Activated naive CD4-positive, alpha-beta T cell treated with anti-CD3 and anti-CD28 coated beads, Interleukin-2, amount 10 ng/mL, durations not matched to agents 7 days and 5 days (primary cell): Measurements from ENCODE around the gene GNG2.

Experiments used
- CTCF ChIA-PET: fragments of 350-600 bp; sonication (Branson Sonifier 250); formaldehyde crosslinking; loops from one replicate; lab custom pipeline; 2021; ENCODE audit warnings: antibody characterized with exemption; lab: Charles Lee
- DNase-seq: peaks from one replicate; pipeline ENCODE4 v3.0.0-alpha.2; 2020
- H3K27ac Mint-ChIP-seq: one replicate; pipeline ENCODE4 v1.8.0; 2021; ENCODE audit warnings: mild to moderate bottlenecking, moderate library complexity, mixed read lengths
- H3K27me3 Mint-ChIP-seq: one replicate; pipeline ENCODE4 v1.8.0; 2021; ENCODE audit warnings: mild to moderate bottlenecking, mixed read lengths
- H3K36me3 Mint-ChIP-seq: one replicate; pipeline ENCODE4 v1.8.0; 2021; ENCODE audit warnings: mixed read lengths
- H3K4me1 Mint-ChIP-seq: one replicate; pipeline ENCODE4 v1.8.0; 2021; ENCODE audit warnings: mixed read lengths
- H3K4me3 Mint-ChIP-seq: one replicate; pipeline ENCODE4 v1.8.0; 2021; ENCODE audit warnings: mild to moderate bottlenecking, moderate library complexity, mixed read lengths
- H3K9me3 Mint-ChIP-seq: one replicate; pipeline ENCODE4 v1.8.0; 2021; ENCODE audit warnings: mixed read lengths

GNG2 gene

GRCh38 chr14:51860164-51860824 lies at the start of gene GNG2:
TSS of gene GNG2 (plus strand) at chr14:51860612. CDS start at chr14:51950679, 90,067 bp downstream.
- peaks cover 42% of the 10 kb centered on the region for H3K36me3 Mint-ChIP-seq
- H3K4me3 Mint-ChIP-seq = peak within 1 kb of the TSS; percentile 83
- DNase-seq = peak; percentile 91
- CTCF ChIA-PET = interaction anchor here (0.5 to 3.9 kb wide), 6 partner anchors 14 to 461 kb away, joined by 3 to 17 read pairs (median 4); no protein-coding TSS in a partner anchor
- H3K27me3 Mint-ChIP-seq = no peaks in the 10 kb centered on the region
- H3K4me1 Mint-ChIP-seq = peaks cover 57% of the 10 kb centered on the region
- H3K9me3 Mint-ChIP-seq = peaks cover 10% of the 10 kb centered on the region
- H3K27ac Mint-ChIP-seq = peak within 1 kb of the TSS; percentile 93

DNA sequence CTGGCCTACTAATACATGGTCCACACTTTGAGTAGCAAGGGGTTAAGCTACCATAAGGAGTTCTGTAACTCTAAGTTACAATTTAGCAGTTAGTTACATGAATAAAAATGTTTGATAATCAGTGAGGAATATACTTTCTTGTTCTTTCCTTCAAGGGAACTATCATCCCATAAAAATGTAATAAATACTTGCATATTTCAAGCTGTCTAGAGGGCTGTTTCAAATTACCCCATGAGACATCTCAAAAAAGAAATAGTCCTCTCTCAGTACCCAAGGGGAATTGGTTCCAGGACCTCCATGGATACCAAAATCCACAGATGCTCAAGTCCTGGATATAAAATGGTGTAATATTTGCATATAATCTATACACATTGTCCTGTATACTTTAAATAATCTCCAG lies 48.7 kb upstream of the GNG2 start:
- no peak for DNase-seq
- CTCF ChIA-PET = no interaction called here
- no peaks in the 10 kb centered on the region for H3K4me1 Mint-ChIP-seq
- H3K9me3 Mint-ChIP-seq = peaks cover 16% of the 10 kb centered on the region
- H3K27me3 Mint-ChIP-seq = peaks cover 27% of the 10 kb centered on the region
- H3K4me3 Mint-ChIP-seq = no peak overlapping the region
- H3K27ac Mint-ChIP-seq = no peak overlapping the region
- peaks cover 2% of the 10 kb centered on the region for H3K36me3 Mint-ChIP-seq

GRCh38 chr14:51816031-51816430 lies 44.4 kb upstream of the GNG2 start:
- Mint-ChIP-seq H3K4me1 (no peaks in the 10 kb centered on the region), H3K36me3 (no peaks in the 10 kb centered on the region), H3K27me3 (peaks cover 17% of the 10 kb centered on the region), H3K9me3 (no peaks in the 10 kb centered on the region), H3K4me3 (no peak overlapping the region), H3K27ac (no peak overlapping the region)
- no peak for DNase-seq
- CTCF ChIA-PET = no interaction called here

GRCh38 chr14:51817326-51817725 lies 43.1 kb upstream of the GNG2 start:
- Mint-ChIP-seq H3K27me3 (peaks cover 17% of the 10 kb centered on the region), H3K9me3 (no peaks in the 10 kb centered on the region), H3K4me1 (no peaks in the 10 kb centered on the region), H3K27ac (no peak overlapping the region), H3K36me3 (no peaks in the 10 kb centered on the region), H3K4me3 (no peak overlapping the region)
- DNase-seq = no peak
- CTCF ChIA-PET = no interaction called here

- no peaks in the 10 kb centered on the region for H3K9me3 Mint-ChIP-seq
- no peak for DNase-seq
- H3K4me3 Mint-ChIP-seq = no peak overlapping the region
- no peaks in the 10 kb centered on the region for H3K4me1 Mint-ChIP-seq
- no peak overlapping the region for H3K27ac Mint-ChIP-seq
- CTCF ChIA-PET = no interaction called here
- no peaks in the 10 kb centered on the region for H3K36me3 Mint-ChIP-seq
- peaks cover 17% of the 10 kb centered on the region for H3K27me3 Mint-ChIP-seq
These were observed 41.5 kb upstream of the GNG2 start for GRCh38 chr14:51818748-51819380.

- no peaks in the 10 kb centered on the region for H3K9me3 Mint-ChIP-seq
- H3K27me3 Mint-ChIP-seq = peaks cover 10% of the 10 kb centered on the region
- DNase-seq = no peak
- H3K4me1 Mint-ChIP-seq = no peaks in the 10 kb centered on the region
- H3K4me3 Mint-ChIP-seq = no peak overlapping the region
- no peaks in the 10 kb centered on the region for H3K36me3 Mint-ChIP-seq
- no peak overlapping the region for H3K27ac Mint-ChIP-seq
- CTCF ChIA-PET = no interaction called here
These were observed 38.6 kb upstream of the GNG2 start for GRCh38 chr14:51821822-51822221.

- CTCF ChIA-PET = no interaction called here
- no peak overlapping the region for H3K27ac Mint-ChIP-seq
These were observed 37.9 kb upstream of the GNG2 start for GRCh38 chr14:51822499-51822898.

DNA sequence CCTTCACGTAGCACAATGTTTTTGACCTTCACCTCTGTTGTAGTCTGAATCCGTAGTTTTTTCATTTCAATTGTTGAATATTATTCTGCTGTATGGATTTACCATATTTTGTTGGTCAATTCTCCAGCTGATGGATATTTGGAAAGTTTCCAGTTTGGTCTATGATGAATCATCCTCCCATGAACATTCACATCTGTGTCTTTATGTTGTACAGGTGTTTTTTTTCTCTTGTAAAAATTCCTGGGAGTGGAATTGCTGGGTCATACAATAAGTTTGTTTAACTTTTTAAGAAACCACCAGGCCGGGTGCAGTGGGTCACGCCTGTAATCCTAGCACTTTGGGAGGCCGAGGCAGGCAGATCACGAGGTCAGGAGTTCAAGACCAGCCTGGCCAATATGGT lies 36.7 kb upstream of the GNG2 start:
- Mint-ChIP-seq H3K27me3 (peaks cover 14% of the 10 kb centered on the region), H3K9me3 (no peaks in the 10 kb centered on the region), H3K27ac (no peak overlapping the region), H3K4me1 (no peaks in the 10 kb centered on the region), H3K36me3 (no peaks in the 10 kb centered on the region), H3K4me3 (no peak overlapping the region)
- CTCF ChIA-PET = no interaction called here
- DNase-seq = no peak

More at GRCh38 chr14:51822499-51822898, 37.9 kb upstream of the GNG2 start:
- DNase-seq = no peak
- H3K4me3 Mint-ChIP-seq = no peak overlapping the region
- H3K9me3 Mint-ChIP-seq = no peaks in the 10 kb centered on the region
- H3K27me3 Mint-ChIP-seq = peaks cover 10% of the 10 kb centered on the region
- H3K4me1 Mint-ChIP-seq = no peaks in the 10 kb centered on the region
- no peaks in the 10 kb centered on the region for H3K36me3 Mint-ChIP-seq

GRCh38 chr14:51824191-51824590 lies 36.2 kb upstream of the GNG2 start:
- CTCF ChIA-PET = no interaction called here
- H3K36me3 Mint-ChIP-seq = no peaks in the 10 kb centered on the region
- H3K4me3 Mint-ChIP-seq = no peak overlapping the region
- H3K27me3 Mint-ChIP-seq = peaks cover 10% of the 10 kb centered on the region
- no peak for DNase-seq
- no peaks in the 10 kb centered on the region for H3K9me3 Mint-ChIP-seq
- H3K27ac Mint-ChIP-seq = no peak overlapping the region
- H3K4me1 Mint-ChIP-seq = no peaks in the 10 kb centered on the region

DNA sequence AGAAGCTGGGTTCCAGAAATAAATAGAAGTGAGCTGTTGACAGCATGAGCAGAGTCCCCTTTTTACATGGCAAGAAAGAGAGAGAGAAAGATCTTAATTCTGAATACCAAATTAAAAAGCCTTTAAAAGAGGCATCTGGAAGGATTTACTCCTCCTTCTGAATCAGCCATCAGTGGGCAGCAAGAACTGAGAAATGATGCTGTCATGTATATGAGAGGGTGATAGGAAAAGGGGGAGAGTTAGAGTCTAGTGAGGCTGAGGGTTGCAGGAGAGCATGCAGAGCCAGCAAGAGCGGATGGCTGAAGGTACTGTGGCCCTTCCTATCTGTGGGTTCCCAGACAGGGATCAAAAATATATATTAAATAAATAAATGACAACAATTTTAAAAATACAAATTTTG lies 34.5 kb upstream of the GNG2 start:
- no peaks in the 10 kb centered on the region for H3K4me1 Mint-ChIP-seq
- H3K27ac Mint-ChIP-seq = no peak overlapping the region
- no peaks in the 10 kb centered on the region for H3K36me3 Mint-ChIP-seq
- H3K9me3 Mint-ChIP-seq = no peaks in the 10 kb centered on the region
- CTCF ChIA-PET = no interaction called here
- H3K4me3 Mint-ChIP-seq = no peak overlapping the region
- no peak for DNase-seq
- peaks cover 4% of the 10 kb centered on the region for H3K27me3 Mint-ChIP-seq

DNA sequence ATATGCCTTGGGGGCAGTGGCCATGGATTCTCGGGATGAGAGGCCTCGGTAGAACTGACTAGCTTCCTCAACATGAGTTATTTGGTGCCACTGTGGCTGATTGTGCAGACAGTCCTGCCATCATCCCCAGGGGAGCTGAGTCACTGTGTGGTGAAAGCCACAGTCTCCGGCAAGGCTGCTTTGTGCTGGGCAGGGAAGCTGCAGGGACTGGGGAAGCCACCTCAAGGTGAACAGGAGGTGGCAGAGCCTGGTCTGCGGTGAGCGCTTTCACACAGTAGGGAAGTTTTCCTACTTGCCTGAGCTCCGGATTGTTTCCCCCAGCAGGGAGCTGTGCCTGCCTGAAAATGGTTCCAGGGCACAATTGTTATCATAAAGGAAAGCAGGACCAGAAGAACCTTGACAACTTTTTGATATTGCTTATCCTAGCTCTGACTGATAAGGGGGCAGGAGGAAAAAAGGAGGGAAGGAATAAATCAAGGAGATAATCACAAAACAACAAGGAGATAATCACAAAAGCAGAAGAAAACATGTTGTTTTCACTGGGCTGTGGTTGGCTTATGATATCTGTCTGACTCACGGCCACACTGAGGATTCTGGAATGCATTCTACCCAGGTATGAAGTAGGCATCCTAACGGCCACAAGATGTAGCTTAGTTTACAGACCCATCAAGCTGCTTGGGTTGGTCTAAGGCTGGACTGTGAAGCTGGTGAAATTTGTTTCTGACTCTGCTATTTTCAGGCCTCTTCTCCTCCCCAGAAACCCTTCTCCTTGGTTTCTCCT lies 32.2 kb upstream of the GNG2 start:
- peaks cover 5% of the 10 kb centered on the region for H3K9me3 Mint-ChIP-seq
- peaks cover 4% of the 10 kb centered on the region for H3K27me3 Mint-ChIP-seq
- H3K27ac Mint-ChIP-seq = no peak overlapping the region
- DNase-seq = peak; percentile 75
- H3K4me1 Mint-ChIP-seq = no peaks in the 10 kb centered on the region
- H3K4me3 Mint-ChIP-seq = no peak overlapping the region
- H3K36me3 Mint-ChIP-seq = peaks cover 3% of the 10 kb centered on the region
- CTCF ChIA-PET = interaction anchor here (0.9 to 3.2 kb wide), 9 partner anchors 12 to 546 kb away, joined by 3 to 16 read pairs (median 4); partner anchors contain the start of gene GNG2

GRCh38 chr14:51834240-51834639 lies 26.2 kb upstream of the GNG2 start:
- no peaks in the 10 kb centered on the region for H3K27me3 Mint-ChIP-seq
- H3K9me3 Mint-ChIP-seq = peaks cover 5% of the 10 kb centered on the region
- no peak for DNase-seq
- CTCF ChIA-PET = no interaction called here
- H3K4me3 Mint-ChIP-seq = no peak overlapping the region
- H3K36me3 Mint-ChIP-seq = peaks cover 3% of the 10 kb centered on the region
- H3K27ac Mint-ChIP-seq = no peak overlapping the region
- H3K4me1 Mint-ChIP-seq = no peaks in the 10 kb centered on the region

GRCh38 chr14:51836417-51836816 lies 24.0 kb upstream of the GNG2 start:
- H3K9me3 Mint-ChIP-seq = peaks cover 5% of the 10 kb centered on the region
- peaks cover 3% of the 10 kb centered on the region for H3K36me3 Mint-ChIP-seq
- H3K27me3 Mint-ChIP-seq = peaks cover 4% of the 10 kb centered on the region
- H3K4me3 Mint-ChIP-seq = no peak overlapping the region
- no peak overlapping the region for H3K27ac Mint-ChIP-seq
- no peak for DNase-seq
- no peaks in the 10 kb centered on the region for H3K4me1 Mint-ChIP-seq
- CTCF ChIA-PET = no interaction called here

DNA sequence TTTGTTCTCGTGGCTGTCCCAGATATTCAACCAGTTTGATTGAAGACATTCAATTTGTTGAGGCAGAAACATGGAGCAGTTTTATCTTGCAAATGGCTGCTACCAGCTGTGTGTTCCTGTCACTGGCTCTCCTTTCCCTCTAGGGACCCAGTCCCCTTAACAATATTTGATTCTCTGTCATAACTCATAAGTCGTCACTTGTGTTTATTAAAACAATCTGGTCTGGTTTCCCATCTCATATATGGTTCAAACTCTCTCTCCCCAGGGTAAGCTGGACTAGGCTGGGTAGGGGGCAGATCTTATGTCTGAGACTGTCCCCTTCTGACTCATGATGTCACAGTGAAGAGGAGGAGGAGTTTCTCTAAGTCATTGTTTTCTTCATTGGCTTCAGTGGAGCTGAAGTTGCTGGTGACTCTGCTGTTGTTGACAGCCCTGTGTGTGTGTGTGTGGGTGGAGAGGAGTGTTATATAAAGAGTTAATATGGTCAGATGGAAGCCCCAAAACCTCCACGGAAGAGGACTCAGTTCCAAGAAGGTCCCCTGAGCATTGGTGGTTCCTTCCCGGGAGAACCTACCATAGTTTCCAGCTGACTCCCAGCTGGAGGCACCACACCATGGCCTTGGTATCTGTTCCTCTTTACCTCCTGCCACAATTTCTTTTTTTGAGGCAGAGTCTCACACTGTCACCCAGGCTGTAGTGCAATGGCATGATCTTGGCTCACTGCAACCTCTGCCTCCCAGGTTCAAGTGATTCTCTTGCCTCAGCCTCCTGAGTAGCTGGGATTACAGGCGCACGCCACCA lies 16.1 kb upstream of the GNG2 start:
- Mint-ChIP-seq H3K27ac (peak overlapping the region; percentile 4), H3K4me1 (peaks cover 48% of the 10 kb centered on the region), H3K36me3 (peaks cover 15% of the 10 kb centered on the region), H3K27me3 (peaks cover 4% of the 10 kb centered on the region), H3K9me3 (peaks cover 12% of the 10 kb centered on the region), H3K4me3 (no peak overlapping the region)
- no peak for DNase-seq
- CTCF ChIA-PET = interaction anchor here (1.8 kb wide), 1 partner anchor 135 kb away, joined by 10 read pairs; no protein-coding TSS in a partner anchor
